Osteoblast (primary cell): ENCODE results near the gene PARD3. TPM values are rescaled to one million over a fixed set of nuclear protein-coding genes. Genes with fewer than 3 reads are reported as not detected.

ENCODE experiments used
- DNase-seq: peaks from one replicate; pipeline ENCODE4 v3.0.0; 2011; ENCODE audit warnings: low spot score, mixed read lengths; ENCODE audit not compliant: insufficient read length; ENCODE audit errors: missing footprints
- H2AFZ ChIP-seq: 2 replicates; pipeline ENCODE4 v1.6.0; 2011; ENCODE audit warnings: mild to moderate bottlenecking, low read length
- H3K27ac ChIP-seq: 2 replicates; pipeline ENCODE4 v1.5.1; 2011; ENCODE audit warnings: mild to moderate bottlenecking, low read depth, low read length, moderate library complexity
- H3K27me3 ChIP-seq: 2 replicates; pipeline ENCODE4 v1.6.0; 2012; ENCODE audit warnings: mild to moderate bottlenecking, control low read depth, inconsistent platforms, low read length, moderate library complexity; ENCODE audit not compliant: insufficient read depth
- H3K36me3 ChIP-seq: 2 replicates; pipeline ENCODE4 v1.5.1; 2011; ENCODE audit warnings: mild to moderate bottlenecking, low read length, control low read depth, moderate library complexity; ENCODE audit not compliant: insufficient read depth
- H3K4me1 ChIP-seq: 2 replicates; pipeline ENCODE4 v1.5.1; 2011; ENCODE audit warnings: mild to moderate bottlenecking, low read length, control low read depth, moderate library complexity; ENCODE audit not compliant: insufficient read depth
- H3K4me2 ChIP-seq: 2 replicates; pipeline ENCODE4 v1.6.0; 2011; ENCODE audit warnings: mild to moderate bottlenecking, low read length; ENCODE audit not compliant: insufficient read depth
- H3K4me3 ChIP-seq: fragments of 200-600 bp; sonication (generic); 3 replicates; pipeline ENCODE4 v1.5.1; 2012; ENCODE audit warnings: mild to moderate bottlenecking, low read length, inconsistent platforms; ENCODE audit not compliant: insufficient read depth
- H3K79me2 ChIP-seq: 2 replicates; pipeline ENCODE4 v1.6.0; 2012; ENCODE audit warnings: mild to moderate bottlenecking, low read length, control low read depth, inconsistent platforms; ENCODE audit not compliant: insufficient read depth
- H3K9me3 ChIP-seq: 2 replicates; pipeline ENCODE4 v1.5.1; 2011; ENCODE audit warnings: low read depth, low read length, control low read depth
- H4K20me1 ChIP-seq: 2 replicates; pipeline ENCODE4 v1.6.0; 2012; ENCODE audit warnings: mild to moderate bottlenecking, low read length, control low read depth; ENCODE audit not compliant: insufficient read depth
- CTCF ChIP-seq: IDR thresholded peaks from 2 replicates; pipeline ENCODE4 v1.5.1; 2011; ENCODE audit warnings: mild to moderate bottlenecking, low read depth, low read length, moderate library complexity; ENCODE audit errors: extremely low read depth
- total RNA-seq: library from RNA; depleted of rRNA; stranded (reverse); fragments of >200 nt; gene quantifications from 2 replicates; pipeline ENCODE4 v1.2.3, GENCODE V29; 2012

Gene PARD3
- total RNA-seq, 1 donor = 71.7 TPM

- no peak for DNase-seq
- no peaks in the 10 kb centered on the region for H3K9me3 ChIP-seq
- H2AFZ ChIP-seq = no peak overlapping the region
- H3K36me3 ChIP-seq = no peaks in the 10 kb centered on the region
- peak overlapping the region; percentile 72 for H3K4me2 ChIP-seq
- H4K20me1 ChIP-seq = no peaks in the 10 kb centered on the region
- peaks cover 13% of the 10 kb centered on the region for H3K4me1 ChIP-seq
- H3K4me3 ChIP-seq = peak overlapping the region; percentile 45
- no peak for TF ChIP-seq CTCF
- H3K27me3 ChIP-seq = no peaks in the 10 kb centered on the region
- H3K79me2 ChIP-seq = no peaks in the 10 kb centered on the region
- H3K27ac ChIP-seq = no peak overlapping the region
These were observed 515.9 kb downstream of the PARD3 start for GRCh38 chr10:34299105-34299611.

GRCh38 chr10:34298346-34298818 is 516.7 kb downstream of the PARD3 start:
- H3K27me3 ChIP-seq = no peaks in the 10 kb centered on the region
- H4K20me1 ChIP-seq = no peaks in the 10 kb centered on the region
- no peaks in the 10 kb centered on the region for H3K79me2 ChIP-seq
- peaks cover 13% of the 10 kb centered on the region for H3K4me1 ChIP-seq
- no peak overlapping the region for H3K4me3 ChIP-seq
- H2AFZ ChIP-seq = no peak overlapping the region
- no peak for TF ChIP-seq CTCF
- no peak for DNase-seq
- H3K27ac ChIP-seq = no peak overlapping the region
- H3K9me3 ChIP-seq = no peaks in the 10 kb centered on the region
- no peak overlapping the region for H3K4me2 ChIP-seq
- no peaks in the 10 kb centered on the region for H3K36me3 ChIP-seq

GRCh38 chr10:34297541-34298345 is 517.4 kb downstream of the PARD3 start:
- no peak for DNase-seq
- no peak overlapping the region for H3K27ac ChIP-seq
- no peak for TF ChIP-seq CTCF
- H3K4me1 ChIP-seq = peaks cover 13% of the 10 kb centered on the region
- no peaks in the 10 kb centered on the region for H4K20me1 ChIP-seq
- no peaks in the 10 kb centered on the region for H3K36me3 ChIP-seq
- H3K79me2 ChIP-seq = no peaks in the 10 kb centered on the region
- H3K4me2 ChIP-seq = no peak overlapping the region
- H3K9me3 ChIP-seq = no peaks in the 10 kb centered on the region
- H3K4me3 ChIP-seq = no peak overlapping the region
- no peak overlapping the region for H2AFZ ChIP-seq
- no peaks in the 10 kb centered on the region for H3K27me3 ChIP-seq

GRCh38 chr10:34295142-34295548 is 520.0 kb downstream of the PARD3 start:
- DNase-seq = no peak
- Histone ChIP-seq H3K27me3 (no peaks in the 10 kb centered on the region), H2AFZ (no peak overlapping the region), H4K20me1 (no peaks in the 10 kb centered on the region), H3K36me3 (no peaks in the 10 kb centered on the region), H3K79me2 (no peaks in the 10 kb centered on the region), H3K9me3 (no peaks in the 10 kb centered on the region), H3K4me1 (peaks cover 23% of the 10 kb centered on the region), H3K4me3 (no peak overlapping the region), H3K27ac (no peak overlapping the region), H3K4me2 (no peak overlapping the region)
- TF ChIP-seq CTCF = no peak
